ENCODE data around the gene CAB39.

Gene CAB39

DNA sequence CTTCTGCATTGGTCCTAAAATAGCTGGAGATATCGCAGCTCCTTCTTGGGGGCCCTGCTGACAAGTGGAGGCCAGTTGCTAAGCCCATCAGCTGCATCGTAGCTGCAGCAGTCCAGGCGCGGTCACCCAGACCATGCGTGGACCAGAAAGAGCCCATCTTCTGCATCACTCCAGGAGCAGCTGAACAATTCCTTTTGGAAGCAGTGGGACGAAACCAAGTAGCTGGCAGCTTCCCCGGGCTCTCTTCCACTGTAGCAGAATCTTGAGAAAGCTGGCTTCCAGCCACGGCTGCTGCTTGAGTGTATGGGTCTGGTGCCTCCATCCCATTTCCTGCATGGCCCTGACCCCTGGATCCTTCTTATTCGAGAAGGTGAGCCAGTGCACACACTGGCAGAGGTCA, 22.2 kb upstream of the CAB39 start:
- Histone ChIP-seq H2BK120ac (ENCODE audit: low read depth, low read length) (no peak overlapping the region), H3K36me3 (ENCODE audit: control insufficient read depth in 1 of 2, insufficient read depth in 2 of 2, low read depth in 1 of 2, low read length in 2 of 2) (no peaks in the 10 kb centered on the region), H2AFZ (ENCODE audit: low read depth, low read length) (no peak overlapping the region), H3K14ac (ENCODE audit: low read length in 2 of 2) (no peak overlapping the region), H3K23ac (ENCODE audit: low read length in 2 of 2) (no peak overlapping the region), H3K79me1 (replicated peaks; ENCODE audit: low read length, poor library complexity, severe bottlenecking) (no peaks in the 10 kb centered on the region), H3K4ac (ENCODE audit: low read depth in 1 of 2, low read length in 2 of 2) (no peak overlapping the region), H4K91ac (ENCODE audit: low read length) (no peak overlapping the region), H3K27ac (ENCODE audit: low read length, poor library complexity, severe bottlenecking) (no peak overlapping the region), H3K9me3 (ENCODE audit: control insufficient read depth, low read length) (no peaks in the 10 kb centered on the region), H3K4me1 (ENCODE audit: control insufficient read depth, insufficient read depth, low read depth, low read length) (peaks cover 11% of the 10 kb centered on the region), H2BK12ac (ENCODE audit: low read length in 2 of 2) (no peak overlapping the region), H2AK5ac (ENCODE audit: low read length, severe bottlenecking) (no peak overlapping the region), H3K18ac (ENCODE audit: low read depth in 1 of 2, low read length in 2 of 2) (no peak overlapping the region), H4K8ac (ENCODE audit: low read length) (no peak overlapping the region), H2BK5ac (ENCODE audit: low read depth, low read length, poor library complexity, severe bottlenecking) (no peak overlapping the region), H3K27me3 (ENCODE audit: control insufficient read depth in 1 of 2, insufficient read depth in 1 of 2, low read length in 2 of 2) (no peaks in the 10 kb centered on the region), H2BK15ac (ENCODE audit: low read depth, poor library complexity, severe bottlenecking) (no peak overlapping the region), H3K4me3 (ENCODE audit: insufficient read depth in 1 of 2, low read depth in 1 of 2, low read length in 2 of 2) (no peak overlapping the region), H3K9ac (ENCODE audit: low read length) (no peak overlapping the region), H3K4me2 (ENCODE audit: low read length, poor library complexity, severe bottlenecking) (no peak overlapping the region)
- 95% methylated on average over 9 of the region's 9 CpGs for WGBS
- DNase-seq, result no peak

DNA sequence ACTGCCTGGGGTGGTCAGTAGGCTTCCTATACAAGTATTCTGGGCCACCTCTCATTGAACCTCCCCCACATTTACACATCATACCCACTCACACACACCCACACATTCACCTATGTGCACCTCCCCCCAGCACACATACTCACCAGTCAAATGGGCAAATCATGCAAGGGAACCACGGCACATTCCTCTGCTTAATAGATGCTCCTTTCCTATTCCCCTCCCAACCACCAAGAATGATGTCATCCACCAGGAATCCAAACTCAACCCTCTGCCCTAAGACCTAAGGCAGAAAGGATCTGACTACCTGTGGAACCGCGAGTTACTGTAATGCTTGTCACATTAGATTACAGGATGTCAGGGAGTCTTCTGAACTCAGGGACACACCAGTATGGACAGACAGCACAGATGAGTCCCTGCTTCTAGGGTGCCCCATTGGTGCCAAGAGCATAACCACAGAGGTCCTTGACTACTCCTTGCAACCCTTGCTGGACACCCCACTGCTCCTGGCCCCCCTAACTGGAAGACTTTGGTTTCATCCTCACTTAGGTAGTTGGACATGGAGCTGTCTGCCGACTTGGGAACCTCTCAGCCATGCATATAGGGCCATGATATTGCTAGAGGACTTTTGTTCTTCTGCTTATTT, 21.5 kb upstream of the CAB39 start:
- H2BK15ac ChIP-seq (ENCODE audit: low read depth, poor library complexity, severe bottlenecking), result no peak overlapping the region
- H2BK5ac ChIP-seq (ENCODE audit: low read depth, low read length, poor library complexity, severe bottlenecking), result no peak overlapping the region
- H3K4ac ChIP-seq (ENCODE audit: low read depth in 1 of 2, low read length in 2 of 2), result no peak overlapping the region
- no peak overlapping the region for H3K18ac ChIP-seq (ENCODE audit: low read depth in 1 of 2, low read length in 2 of 2)
- peak overlapping the region; percentile 21 for H2AK5ac ChIP-seq (ENCODE audit: low read length, severe bottlenecking)
- H3K14ac ChIP-seq (ENCODE audit: low read length in 2 of 2), result no peak overlapping the region
- no peak overlapping the region for H4K8ac ChIP-seq (ENCODE audit: low read length)
- no peak overlapping the region for H3K4me2 ChIP-seq (ENCODE audit: low read length, poor library complexity, severe bottlenecking)
- no peaks in the 10 kb centered on the region for H3K36me3 ChIP-seq (ENCODE audit: control insufficient read depth in 1 of 2, insufficient read depth in 2 of 2, low read depth in 1 of 2, low read length in 2 of 2)
- H2BK12ac ChIP-seq (ENCODE audit: low read length in 2 of 2), result no peak overlapping the region
- no peak overlapping the region for H3K23ac ChIP-seq (ENCODE audit: low read length in 2 of 2)
- H2BK120ac ChIP-seq (ENCODE audit: low read depth, low read length), result no peak overlapping the region
- no peaks in the 10 kb centered on the region for H3K27me3 ChIP-seq (ENCODE audit: control insufficient read depth in 1 of 2, insufficient read depth in 1 of 2, low read length in 2 of 2)
- H3K9ac ChIP-seq (ENCODE audit: low read length), result no peak overlapping the region
- 35% methylated on average over 3 of the region's 4 CpGs for WGBS
- no peaks in the 10 kb centered on the region for H3K79me1 ChIP-seq (replicated peaks; ENCODE audit: low read length, poor library complexity, severe bottlenecking)
- H2AFZ ChIP-seq (ENCODE audit: low read depth, low read length), result no peak overlapping the region
- H3K9me3 ChIP-seq (ENCODE audit: control insufficient read depth, low read length), result no peaks in the 10 kb centered on the region
- no peak overlapping the region for H3K4me3 ChIP-seq (ENCODE audit: insufficient read depth in 1 of 2, low read depth in 1 of 2, low read length in 2 of 2)
- DNase-seq, result peak; percentile 25
- no peak overlapping the region for H3K27ac ChIP-seq (ENCODE audit: low read length, poor library complexity, severe bottlenecking)
- peaks cover 11% of the 10 kb centered on the region for H3K4me1 ChIP-seq (ENCODE audit: control insufficient read depth, insufficient read depth, low read depth, low read length)
- no peak overlapping the region for H4K91ac ChIP-seq (ENCODE audit: low read length)

DNA sequence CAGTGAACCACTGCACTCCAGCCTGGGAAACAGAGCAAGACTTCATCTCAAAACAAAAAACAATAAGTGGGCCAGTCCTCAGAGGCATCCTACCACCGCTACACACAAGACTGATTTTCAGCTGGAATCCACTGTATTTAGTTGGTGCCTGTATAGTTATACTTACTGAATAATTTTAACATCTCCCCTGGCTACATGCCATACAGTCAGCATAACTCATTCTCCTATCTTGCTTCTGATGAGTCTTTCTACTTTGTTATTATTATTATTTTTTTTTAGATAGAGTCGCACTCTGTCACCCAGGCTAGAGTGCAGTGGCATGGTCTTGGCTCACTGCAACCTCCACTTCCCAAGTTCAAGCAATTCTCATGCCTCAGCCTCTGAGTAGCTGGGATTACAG, 19.9 kb upstream of the CAB39 start:
- H3K4me2 ChIP-seq (ENCODE audit: low read length, poor library complexity, severe bottlenecking), result no peak overlapping the region
- H3K27ac ChIP-seq (ENCODE audit: low read length, poor library complexity, severe bottlenecking), result no peak overlapping the region
- H4K91ac ChIP-seq (ENCODE audit: low read length), result no peak overlapping the region
- H3K23ac ChIP-seq (ENCODE audit: low read length in 2 of 2), result no peak overlapping the region
- no peak overlapping the region for H3K18ac ChIP-seq (ENCODE audit: low read depth in 1 of 2, low read length in 2 of 2)
- H3K4ac ChIP-seq (ENCODE audit: low read depth in 1 of 2, low read length in 2 of 2), result no peak overlapping the region
- H3K4me3 ChIP-seq (ENCODE audit: insufficient read depth in 1 of 2, low read depth in 1 of 2, low read length in 2 of 2), result no peak overlapping the region
- no peak overlapping the region for H2BK5ac ChIP-seq (ENCODE audit: low read depth, low read length, poor library complexity, severe bottlenecking)
- H4K8ac ChIP-seq (ENCODE audit: low read length), result no peak overlapping the region
- H3K4me1 ChIP-seq (ENCODE audit: control insufficient read depth, insufficient read depth, low read depth, low read length), result peaks cover 11% of the 10 kb centered on the region
- H3K9ac ChIP-seq (ENCODE audit: low read length), result no peak overlapping the region
- H2BK12ac ChIP-seq (ENCODE audit: low read length in 2 of 2), result no peak overlapping the region
- no peaks in the 10 kb centered on the region for H3K79me1 ChIP-seq (replicated peaks; ENCODE audit: low read length, poor library complexity, severe bottlenecking)
- H3K9me3 ChIP-seq (ENCODE audit: control insufficient read depth, low read length), result no peaks in the 10 kb centered on the region
- no peaks in the 10 kb centered on the region for H3K27me3 ChIP-seq (ENCODE audit: control insufficient read depth in 1 of 2, insufficient read depth in 1 of 2, low read length in 2 of 2)
- H2BK15ac ChIP-seq (ENCODE audit: low read depth, poor library complexity, severe bottlenecking), result no peak overlapping the region
- no peak overlapping the region for H3K14ac ChIP-seq (ENCODE audit: low read length in 2 of 2)
- H2AK5ac ChIP-seq (ENCODE audit: low read length, severe bottlenecking), result no peak overlapping the region
- DNase-seq, result no peak
- WGBS, result 82% methylated on average over 1 of the region's 2 CpGs
- no peak overlapping the region for H2AFZ ChIP-seq (ENCODE audit: low read depth, low read length)
- H2BK120ac ChIP-seq (ENCODE audit: low read depth, low read length), result no peak overlapping the region
- no peaks in the 10 kb centered on the region for H3K36me3 ChIP-seq (ENCODE audit: control insufficient read depth in 1 of 2, insufficient read depth in 2 of 2, low read depth in 1 of 2, low read length in 2 of 2)

GRCh38 chr2:230693411-230693810, 19.2 kb upstream of the CAB39 start:
- DNase-seq, result no peak
- no peaks in the 10 kb centered on the region for H3K27me3 ChIP-seq (ENCODE audit: control insufficient read depth in 1 of 2, insufficient read depth in 1 of 2, low read length in 2 of 2)
- H3K27ac ChIP-seq (ENCODE audit: low read length, poor library complexity, severe bottlenecking), result no peak overlapping the region
- no peak overlapping the region for H3K4me3 ChIP-seq (ENCODE audit: insufficient read depth in 1 of 2, low read depth in 1 of 2, low read length in 2 of 2)
- H2AK5ac ChIP-seq (ENCODE audit: low read length, severe bottlenecking), result no peak overlapping the region
- H3K4ac ChIP-seq (ENCODE audit: low read depth in 1 of 2, low read length in 2 of 2), result no peak overlapping the region
- H3K18ac ChIP-seq (ENCODE audit: low read depth in 1 of 2, low read length in 2 of 2), result no peak overlapping the region
- H3K9me3 ChIP-seq (ENCODE audit: control insufficient read depth, low read length), result no peaks in the 10 kb centered on the region
- no peak overlapping the region for H2BK15ac ChIP-seq (ENCODE audit: low read depth, poor library complexity, severe bottlenecking)
- no peak overlapping the region for H2BK5ac ChIP-seq (ENCODE audit: low read depth, low read length, poor library complexity, severe bottlenecking)
- H4K8ac ChIP-seq (ENCODE audit: low read length), result no peak overlapping the region
- no peaks in the 10 kb centered on the region for H3K79me1 ChIP-seq (replicated peaks; ENCODE audit: low read length, poor library complexity, severe bottlenecking)
- 99% methylated on average over 5 of the region's 6 CpGs for WGBS
- no peak overlapping the region for H4K91ac ChIP-seq (ENCODE audit: low read length)
- H3K9ac ChIP-seq (ENCODE audit: low read length), result no peak overlapping the region
- H2BK12ac ChIP-seq (ENCODE audit: low read length in 2 of 2), result no peak overlapping the region
- H3K4me1 ChIP-seq (ENCODE audit: control insufficient read depth, insufficient read depth, low read depth, low read length), result peaks cover 11% of the 10 kb centered on the region
- H2BK120ac ChIP-seq (ENCODE audit: low read depth, low read length), result no peak overlapping the region
- no peak overlapping the region for H2AFZ ChIP-seq (ENCODE audit: low read depth, low read length)
- no peaks in the 10 kb centered on the region for H3K36me3 ChIP-seq (ENCODE audit: control insufficient read depth in 1 of 2, insufficient read depth in 2 of 2, low read depth in 1 of 2, low read length in 2 of 2)
- no peak overlapping the region for H3K23ac ChIP-seq (ENCODE audit: low read length in 2 of 2)
- no peak overlapping the region for H3K14ac ChIP-seq (ENCODE audit: low read length in 2 of 2)
- H3K4me2 ChIP-seq (ENCODE audit: low read length, poor library complexity, severe bottlenecking), result no peak overlapping the region
